Kidney glomerular epithelial cell (primary cell): ENCODE measurements around the gene IKZF2.
A peak's percentile ranks its signal among the peaks of the same experiment; 100 is the strongest.

Source experiments
- DNase-seq: peaks from one replicate; lab custom pipeline; 2025; lab: John Stamatoyannopoulos, UW

The IKZF2 gene

GRCh38 chr2:212998626-212999359 is 152.6 kb downstream of the IKZF2 start:
- no peak for DNase-seq

DNA sequence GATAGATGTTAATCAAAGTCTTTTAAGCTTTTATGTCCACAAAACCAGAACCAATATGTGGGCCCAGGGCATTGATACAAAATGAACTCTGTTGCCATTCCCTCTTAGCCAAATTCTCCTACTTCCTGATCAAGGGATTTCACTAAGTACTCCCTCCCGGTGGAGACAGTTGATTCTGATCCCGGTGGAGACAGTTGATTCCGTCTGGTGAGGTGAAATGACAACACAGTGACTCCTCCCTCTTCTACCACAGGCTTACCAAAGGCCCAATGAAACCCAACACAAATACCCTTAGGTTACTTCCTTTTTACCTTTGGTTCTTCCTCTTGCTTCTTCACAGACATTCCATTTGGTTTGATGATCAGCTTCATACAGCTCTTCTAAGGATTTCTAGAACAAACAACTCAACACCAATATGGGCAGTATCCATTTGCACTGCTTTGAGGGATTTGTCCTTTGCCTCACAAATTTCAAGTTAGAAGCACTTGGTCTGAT is 153.8 kb downstream of the IKZF2 start:
- DNase-seq: no peak

DNA sequence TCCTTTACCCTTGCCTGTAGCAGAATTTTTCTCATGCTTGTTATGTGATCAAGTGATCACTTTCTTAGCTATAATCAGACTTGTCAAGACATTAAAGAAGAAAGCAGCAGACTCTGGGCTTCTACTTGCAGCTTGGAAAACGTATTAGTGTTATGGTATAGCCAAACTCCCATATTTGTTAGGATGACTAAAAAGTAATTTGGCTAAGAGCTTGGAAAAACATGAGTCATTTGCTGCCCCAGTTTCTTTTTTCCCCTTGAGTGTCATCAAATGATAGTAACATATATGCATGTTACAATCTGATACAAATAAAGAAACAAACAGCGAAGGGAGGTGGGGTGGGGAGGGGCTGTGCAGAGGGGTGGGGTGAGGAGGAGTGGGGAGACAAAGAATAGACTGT is 155.5 kb downstream of the IKZF2 start:
- DNase-seq: no peak

- DNase-seq: no peak
Observed at GRCh38 chr2:212994976-212995375, 156.4 kb downstream of the IKZF2 start.

- no peak for DNase-seq
Observed at GRCh38 chr2:212991120-212991519, 160.3 kb downstream of the IKZF2 start.

DNA sequence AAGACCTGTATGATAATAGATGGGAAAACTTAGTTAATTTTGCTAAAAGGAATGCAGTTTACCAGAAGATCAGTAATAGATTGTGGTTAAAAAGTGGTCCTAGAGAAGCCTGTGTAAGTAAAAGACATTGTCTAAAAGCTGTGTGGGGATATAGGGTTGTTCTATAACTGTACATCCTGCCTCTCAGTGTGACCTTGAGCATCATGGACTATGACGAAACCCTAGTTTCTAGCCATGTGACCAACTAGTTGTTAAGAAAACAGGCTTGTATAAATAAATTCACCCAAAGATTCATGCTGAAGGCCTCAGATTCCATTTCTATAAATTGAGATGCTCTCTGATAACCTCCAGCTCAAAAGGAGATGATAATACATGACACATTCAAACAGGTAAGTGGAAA is 160.7 kb downstream of the IKZF2 start:
- no peak for DNase-seq

GRCh38 chr2:212987492-212987891 is 163.9 kb downstream of the IKZF2 start:
- no peak for DNase-seq

DNA sequence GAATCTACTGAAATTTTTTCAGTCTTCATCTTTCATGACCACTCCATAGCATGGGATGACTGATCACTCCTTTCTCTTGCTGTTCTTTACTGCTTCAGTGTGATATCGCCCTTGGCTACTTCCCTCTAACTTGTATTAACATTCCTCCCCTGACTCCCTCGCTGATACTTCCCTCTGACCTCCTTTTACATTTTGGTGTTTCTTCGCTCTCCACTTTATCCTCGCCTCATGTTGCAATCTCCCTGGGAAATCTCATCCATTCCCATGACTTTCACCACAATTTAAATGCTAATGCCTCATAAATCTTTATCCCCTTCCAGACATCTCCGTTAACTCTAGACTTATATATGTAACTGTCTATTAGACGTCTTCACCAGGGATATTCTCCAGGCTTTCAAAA is 167.3 kb downstream of the IKZF2 start:
- DNase-seq: no peak

DNA sequence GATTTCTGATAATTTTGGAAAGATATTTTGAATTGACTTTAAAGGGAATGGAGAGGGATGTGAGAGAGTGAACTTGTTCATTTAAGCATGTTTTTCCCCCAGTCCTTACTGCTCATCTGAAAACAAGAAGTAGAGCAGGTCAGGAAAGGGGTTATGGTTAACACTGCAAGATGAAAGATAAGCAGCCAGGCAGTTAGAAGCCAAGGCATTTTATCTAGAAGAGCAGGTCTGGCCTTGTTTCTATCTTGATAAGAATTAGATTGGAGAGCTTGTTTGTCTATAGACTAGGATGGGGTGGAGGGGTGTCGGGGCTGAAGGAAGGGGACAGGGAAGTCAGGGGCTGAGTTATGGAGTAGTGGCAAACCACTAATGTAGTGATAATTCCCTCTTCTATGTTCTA is 171.6 kb downstream of the IKZF2 start:
- DNase-seq: no peak

GRCh38 chr2:212979046-212979612 is 172.3 kb downstream of the IKZF2 start:
- DNase-seq: no peak

DNA sequence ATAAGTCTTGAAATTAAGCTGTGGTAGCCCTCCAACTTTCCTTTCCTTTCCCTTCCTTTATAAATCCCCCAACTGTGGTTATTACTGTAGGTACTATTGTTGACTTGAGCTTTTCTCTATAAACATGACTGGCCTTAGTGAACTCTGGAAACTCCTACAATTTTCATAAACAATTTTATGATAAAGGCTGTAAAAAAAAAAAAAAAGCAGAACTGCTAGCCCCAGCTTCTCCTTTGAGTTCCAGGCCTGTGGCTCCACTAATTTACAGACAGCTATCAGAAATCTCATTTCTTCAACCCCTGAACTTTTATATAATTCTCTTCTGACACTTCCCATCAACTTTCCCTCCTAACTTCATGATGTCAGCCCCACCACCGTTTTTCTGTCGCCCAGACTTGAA is 174.3 kb downstream of the IKZF2 start:
- no peak for DNase-seq

DNA sequence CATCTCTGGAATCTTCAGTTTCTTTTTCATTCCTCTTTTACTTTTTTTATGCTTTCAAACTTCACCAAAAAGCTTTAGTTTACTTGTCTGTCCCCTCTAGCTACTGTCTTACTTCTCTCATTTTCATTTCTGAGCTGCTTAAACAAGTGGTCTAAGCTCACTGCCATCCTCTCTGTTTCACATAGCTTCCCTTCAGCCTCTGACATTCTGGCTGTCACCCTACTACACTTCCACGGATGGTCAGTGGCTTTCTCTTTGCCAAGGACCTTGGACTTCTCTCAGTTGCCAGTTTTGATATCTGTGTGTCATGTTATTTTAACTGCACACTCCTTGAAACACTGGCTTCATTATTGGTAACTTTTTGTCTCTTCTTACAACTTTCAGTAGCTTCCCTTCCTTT is 176.1 kb downstream of the IKZF2 start:
- DNase-seq: no peak

- peak; percentile 59 for DNase-seq
Observed at GRCh38 chr2:212974692-212975091, 176.7 kb downstream of the IKZF2 start.

DNA sequence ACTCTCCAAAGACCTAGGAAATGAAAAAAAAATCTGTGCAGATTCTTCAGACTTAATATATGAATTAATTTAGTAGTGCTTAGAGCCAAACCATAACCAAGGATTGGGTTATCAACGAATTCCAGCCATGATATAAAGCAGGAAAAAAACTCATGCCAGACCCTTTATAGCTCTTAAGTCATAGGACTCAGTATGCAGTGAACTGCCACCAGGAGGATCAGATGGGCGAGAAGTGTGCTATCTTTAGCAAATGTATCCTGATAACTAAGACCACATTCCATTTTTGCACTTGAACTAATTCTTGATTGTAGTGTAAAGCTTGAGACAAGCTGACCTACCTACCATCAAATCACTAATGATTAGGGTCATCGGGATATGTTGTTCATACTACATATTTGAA is 178.1 kb downstream of the IKZF2 start:
- DNase-seq: no peak

- DNase-seq: peak; percentile 10
Observed at GRCh38 chr2:212970132-212970531, 181.3 kb downstream of the IKZF2 start.

- DNase-seq: peak; percentile 16
Observed at GRCh38 chr2:212968284-212969081, 182.9 kb downstream of the IKZF2 start.

DNA sequence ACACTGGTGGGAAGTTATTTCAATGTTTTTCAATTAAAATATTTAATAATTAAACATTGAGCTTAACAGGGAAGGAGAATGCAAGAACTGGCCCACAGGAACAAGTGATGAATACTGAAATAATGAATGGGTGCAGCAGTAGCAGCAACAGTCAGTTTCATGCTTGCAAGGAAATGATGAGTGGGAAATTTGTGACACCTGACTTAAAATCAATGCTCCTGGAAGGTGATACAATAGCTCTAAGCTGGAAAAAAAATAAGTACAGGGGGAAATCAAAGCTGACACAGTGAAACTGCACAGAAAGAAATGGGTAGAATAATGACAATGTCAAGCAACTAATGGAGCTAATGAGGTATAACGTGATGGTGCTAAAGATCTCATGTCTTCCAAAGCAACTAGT is 184.5 kb downstream of the IKZF2 start:
- no peak for DNase-seq

DNA sequence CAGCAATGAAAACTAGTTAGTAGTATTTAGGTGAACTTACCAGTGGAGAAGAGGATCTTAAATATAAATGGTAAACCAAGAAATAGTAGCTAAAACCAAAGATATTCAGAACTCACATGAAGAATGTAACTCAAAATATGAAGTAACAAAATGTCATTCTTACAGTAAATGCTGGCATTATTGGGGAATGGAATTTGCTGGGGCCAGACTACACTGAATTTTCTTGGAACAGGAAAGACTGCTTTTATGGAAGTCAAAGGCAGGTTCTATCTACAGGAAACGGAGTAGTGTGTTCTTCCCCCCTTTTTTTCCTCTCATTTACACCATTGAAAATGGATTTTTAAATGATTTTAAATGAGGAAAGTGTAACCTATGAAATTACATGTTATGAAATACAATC is 188.7 kb downstream of the IKZF2 start:
- no peak for DNase-seq

DNA sequence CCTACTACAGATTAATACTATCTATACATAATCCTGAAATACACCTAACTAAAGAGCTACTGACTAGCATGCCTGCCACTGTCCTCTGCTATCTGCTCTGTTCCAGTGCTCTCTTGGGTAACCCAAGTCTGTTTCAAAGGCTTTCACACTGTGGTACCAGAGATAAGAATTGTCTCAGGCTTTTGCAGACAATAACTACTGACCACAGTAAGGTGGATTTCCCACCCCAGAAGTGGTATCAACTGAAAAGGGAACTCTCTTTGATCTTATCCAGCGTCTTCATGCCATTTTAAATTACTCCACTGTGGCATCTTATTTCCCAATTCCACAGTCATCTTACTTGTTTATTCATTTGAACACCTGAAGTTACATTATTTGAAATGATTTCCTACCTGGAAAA is 190.2 kb downstream of the IKZF2 start:
- no peak for DNase-seq

DNA sequence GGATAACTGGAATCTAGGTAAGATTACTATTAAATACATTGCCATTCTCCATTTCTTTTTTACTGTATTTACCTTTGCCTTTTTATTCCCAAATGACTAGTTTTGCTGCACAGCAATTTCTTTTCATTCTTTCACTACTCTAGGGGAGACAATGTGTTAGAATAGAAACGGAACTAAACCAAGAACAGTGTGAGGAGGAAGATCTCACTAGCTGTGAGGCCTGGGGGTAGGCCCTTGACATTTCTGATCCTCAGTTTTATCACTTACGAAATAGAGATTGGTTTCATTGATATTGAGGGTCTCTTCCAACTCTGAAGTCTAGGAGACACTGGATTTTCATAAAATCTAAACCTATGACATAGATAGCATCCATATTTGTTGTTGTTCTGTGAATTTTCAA is 191.1 kb downstream of the IKZF2 start:
- DNase-seq: no peak

GRCh38 chr2:212959471-212960117 is 191.8 kb downstream of the IKZF2 start:
- peak; percentile 18 for DNase-seq

GRCh38 chr2:212958757-212959295 is 192.6 kb downstream of the IKZF2 start:
- no peak for DNase-seq
